H1 (cell line): ENCODE measurements around the gene GLRX. TPM values are rescaled to one million over a fixed set of nuclear protein-coding genes. Genes with fewer than 3 reads are reported as not detected.

Source experiments
- BRCA1 ChIP-seq: IDR thresholded peaks from 2 replicates; pipeline ENCODE4 v1.6.1; 2012; ENCODE audit warnings: low read depth, low read length, improper control_type of control experiment
- CBX5 ChIP-seq: fragments of 300-800, 300-1000 bp; sonication (generic); IDR thresholded peaks from 2 replicates; pipeline ENCODE4 v1.7.1; 2016; ENCODE audit warnings: antibody characterized with exemption, low read length, low read depth
- EGR1 ChIP-seq: IDR thresholded peaks from 2 replicates; pipeline ENCODE4 v1.6.1; 2011; ENCODE audit warnings: low read depth, low read length, borderline replicate concordance
- GABPA ChIP-seq: IDR thresholded peaks from 2 replicates; pipeline ENCODE4 v1.6.1; 2011; ENCODE audit warnings: mild to moderate bottlenecking, low read length, moderate library complexity, borderline replicate concordance; ENCODE audit not compliant: insufficient read depth
- KDM1A ChIP-seq: fragments of 200-600, 300-600 bp; sonication (generic); IDR thresholded peaks from 2 replicates; pipeline ENCODE4 v1.7.1; 2016; ENCODE audit warnings: mild to moderate bottlenecking, low read length, borderline replicate concordance
- POU5F1 ChIP-seq: IDR thresholded peaks from 2 replicates; pipeline ENCODE4 v1.6.1; 2011; ENCODE audit warnings: low read depth, mild to moderate bottlenecking, low read length, moderate library complexity
- RXRA ChIP-seq: IDR thresholded peaks from 2 replicates; pipeline ENCODE4 v1.6.1; 2011; ENCODE audit warnings: low read depth, mild to moderate bottlenecking, low read length, moderate library complexity; ENCODE audit not compliant: insufficient read depth
- SIX5 ChIP-seq: IDR thresholded peaks from 2 replicates; pipeline ENCODE4 v1.6.1; 2011; ENCODE audit warnings: mild to moderate bottlenecking, low read depth, low read length
- SP2 ChIP-seq: IDR thresholded peaks from 2 replicates; pipeline ENCODE4 v1.6.1; 2012; ENCODE audit warnings: mild to moderate bottlenecking, low read length, inconsistent platforms
- SUZ12 ChIP-seq: fragments of 200-600 bp; sonication (generic); IDR thresholded peaks from 2 replicates; pipeline ENCODE4 v1.6.1; 2012; ENCODE audit warnings: mild to moderate bottlenecking, inconsistent platforms, low read length, moderate library complexity, mixed read lengths
- polyA plus RNA-seq, 7 experiments: library from polyadenylated mRNA; depleted of rRNA in 3 of 7; stranded (reverse) in 5 of 7; unstranded in 2 of 7; fragments of >200 nt in 5 of 7; fragments of 200-250 nt in 2 of 7; gene quantifications; 1 replicate in 5 of 7; 2 replicates in 1 of 7; 4 replicates in 1 of 7; pipeline versions ENCODE4 v1.2.1 to v1.2.3, GENCODE V29; 2011 to 2013; ENCODE audit warnings: missing spikeins in 2 of 7, mixed read lengths in 2 of 7
- total RNA-seq: library from RNA; stranded (reverse); fragmentation: NEBNext Ultra II Directional; extraction: Animal tissue kit (Norgen Biotek cat#: 25700); gene quantifications from 2 replicates; pipeline ENCODE4 v1.2.1, GENCODE V29; 2021

The GLRX gene
- total and polyA plus RNA-seq, 2 of the 8 experiments (the other 6 are each of a cell fraction or from before 2014, with no cell fraction given) = 22.9 to 31.2 TPM

- TF ChIP-seq SP2 (no peak), CBX5 (no peak), SUZ12 (no peak), GABPA (no peak), EGR1 (no peak), RXRA (no peak), KDM1A (no peak), SIX5 (no peak), BRCA1 (no peak), POU5F1 (no peak)
Measured at GRCh38 chr5:95770830-95771708, 51.5 kb downstream of the GLRX start (continued).
